Astrocyte (in vitro differentiated cells and primary cell): ENCODE data around the gene CD200.

Experiments
- EZH2 ChIP-seq: IDR thresholded peaks from 2 replicates; pipeline ENCODE4 v1.6.1; 2012; ENCODE audit warnings: mild to moderate bottlenecking, low read length, inconsistent platforms; ENCODE audit not compliant: insufficient read depth
- TF ChIP-seq, protein P1 (sequence below): IDR thresholded peaks from 2 replicates; pipeline ENCODE4 v1.5.1; 2011; ENCODE audit warnings: low read depth, mild to moderate bottlenecking, inconsistent platforms, low read length, moderate library complexity; ENCODE audit not compliant: insufficient read depth

- TF ChIP-seq, protein P1, sequence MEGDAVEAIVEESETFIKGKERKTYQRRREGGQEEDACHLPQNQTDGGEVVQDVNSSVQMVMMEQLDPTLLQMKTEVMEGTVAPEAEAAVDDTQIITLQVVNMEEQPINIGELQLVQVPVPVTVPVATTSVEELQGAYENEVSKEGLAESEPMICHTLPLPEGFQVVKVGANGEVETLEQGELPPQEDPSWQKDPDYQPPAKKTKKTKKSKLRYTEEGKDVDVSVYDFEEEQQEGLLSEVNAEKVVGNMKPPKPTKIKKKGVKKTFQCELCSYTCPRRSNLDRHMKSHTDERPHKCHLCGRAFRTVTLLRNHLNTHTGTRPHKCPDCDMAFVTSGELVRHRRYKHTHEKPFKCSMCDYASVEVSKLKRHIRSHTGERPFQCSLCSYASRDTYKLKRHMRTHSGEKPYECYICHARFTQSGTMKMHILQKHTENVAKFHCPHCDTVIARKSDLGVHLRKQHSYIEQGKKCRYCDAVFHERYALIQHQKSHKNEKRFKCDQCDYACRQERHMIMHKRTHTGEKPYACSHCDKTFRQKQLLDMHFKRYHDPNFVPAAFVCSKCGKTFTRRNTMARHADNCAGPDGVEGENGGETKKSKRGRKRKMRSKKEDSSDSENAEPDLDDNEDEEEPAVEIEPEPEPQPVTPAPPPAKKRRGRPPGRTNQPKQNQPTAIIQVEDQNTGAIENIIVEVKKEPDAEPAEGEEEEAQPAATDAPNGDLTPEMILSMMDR, result no peak
- no peak for TF ChIP-seq EZH2
These were observed 51.8 kb downstream of the CD200 start for GRCh38 chr3:112384769-112385168.
